ENCODE measurements around the gene VPS50. TPM values are rescaled to one million over a fixed set of nuclear protein-coding genes. Genes with fewer than 3 reads are reported as not detected.

Gene VPS50
- total RNA-seq, 4 donors from 2014 or later: 17.1 to 43.7 (median 26.9) TPM

- Histone ChIP-seq H3K4me3 (no peak overlapping the region), H3K27ac (no peak overlapping the region), H3K36me3 (peaks cover 0 to 21% (median 6%) of the 10 kb centered on the region in 4 donors), H3K27me3 (no peaks in the 10 kb centered on the region), H3K9me3 (no peaks in the 10 kb centered on the region), H3K4me1 (no peaks in the 10 kb centered on the region)
- in situ Hi-C loops (cut with MboI; ENCODE audit: low pct_ligation_motif_present in 1 of 4, low pct_unique_long_range_greater_than_20kb in 1 of 4, low sequenced_read_pairs in 3 of 4) (no loop called here), intact Hi-C loops (cut with DNase I; ENCODE audit: low total_unique reads) (no loop called here)
- TF ChIP-seq POLR2A (IDR thresholded peaks at IDR 0.05) (no peak), CTCF (IDR thresholded peaks at IDR 0.05) (no peak), EP300 (IDR thresholded peaks at IDR 0.05; ENCODE audit: low read depth) (no peak), POLR2AphosphoS5 (IDR thresholded peaks at IDR 0.05) (no peak)
- DNase-seq: no peak
- 96 to 100% methylated on average over 1 of the region's 1 CpG for WGBS, 2 donors (ENCODE audit: low coverage in 1 of 2)
These were observed 47.4 kb downstream of the VPS50 start for GRCh38 chr7:93279541-93279940.

- H3K9me3 ChIP-seq: no peaks in the 10 kb centered on the region
- 29 to 44% methylated on average over 1 of the region's 1 CpG for WGBS, 2 donors (ENCODE audit: low coverage in 1 of 2)
- intact Hi-C loops (cut with DNase I; ENCODE audit: low total_unique reads): no loop called here
- in situ Hi-C loops (cut with MboI; ENCODE audit: low pct_ligation_motif_present in 1 of 4, low pct_unique_long_range_greater_than_20kb in 1 of 4, low sequenced_read_pairs in 3 of 4): no loop called here
- no peak overlapping the region for H3K4me3 ChIP-seq
- H3K27me3 ChIP-seq: no peaks in the 10 kb centered on the region
- no peaks in the 10 kb centered on the region for H3K4me1 ChIP-seq
- no peaks in the 10 kb centered on the region for H3K36me3 ChIP-seq
- no peak for DNase-seq
- no peak overlapping the region for H3K27ac ChIP-seq
- no peak for TF ChIP-seq POLR2AphosphoS5 (IDR thresholded peaks at IDR 0.05)
- TF ChIP-seq CTCF (IDR thresholded peaks at IDR 0.05): no peak
- TF ChIP-seq POLR2A (IDR thresholded peaks at IDR 0.05): no peak
- TF ChIP-seq EP300 (IDR thresholded peaks at IDR 0.05; ENCODE audit: low read depth): no peak
These were observed 52.7 kb downstream of the VPS50 start for GRCh38 chr7:93284908-93285307.

GRCh38 chr7:93293229-93293628 is 61.1 kb downstream of the VPS50 start:
- in situ Hi-C loops (cut with MboI; ENCODE audit: low pct_ligation_motif_present in 1 of 4, low pct_unique_long_range_greater_than_20kb in 1 of 4, low sequenced_read_pairs in 3 of 4) (loop anchor here in 1 of 4 donors (10.0 kb wide), 1 partner anchor 58 kb away; the partner anchor contains the start of gene VPS50), intact Hi-C loops (cut with DNase I; ENCODE audit: low total_unique reads) (no loop called here)
- H3K36me3 ChIP-seq: peaks cover 0 to 12% (median 2%) of the 10 kb centered on the region in 4 donors
- H3K27me3 ChIP-seq: no peaks in the 10 kb centered on the region
- H3K27ac ChIP-seq: no peak overlapping the region
- TF ChIP-seq POLR2A (IDR thresholded peaks at IDR 0.05): no peak
- no peak for TF ChIP-seq CTCF (IDR thresholded peaks at IDR 0.05)
- TF ChIP-seq POLR2AphosphoS5 (IDR thresholded peaks at IDR 0.05): no peak
- no peak for TF ChIP-seq EP300 (IDR thresholded peaks at IDR 0.05; ENCODE audit: low read depth)
- 62 to 71% methylated on average over 2 of the region's 2 CpGs for WGBS, 2 donors (ENCODE audit: low coverage in 1 of 2)
- no peaks in the 10 kb centered on the region for H3K4me1 ChIP-seq
- H3K4me3 ChIP-seq: no peak overlapping the region
- DNase-seq: no peak
- H3K9me3 ChIP-seq: no peaks in the 10 kb centered on the region

- H3K27ac ChIP-seq: no peak overlapping the region
- WGBS, 2 donors (ENCODE audit: low coverage in 1 of 2): 92 to 100% methylated on average over 1 of the region's 1 CpG
- no peak for DNase-seq
- peaks cover 0 to 17% (median 0%) of the 10 kb centered on the region in 4 donors for H3K36me3 ChIP-seq
- H3K4me3 ChIP-seq: no peak overlapping the region
- TF ChIP-seq POLR2A (IDR thresholded peaks at IDR 0.05) (no peak), EP300 (IDR thresholded peaks at IDR 0.05; ENCODE audit: low read depth) (no peak), POLR2AphosphoS5 (IDR thresholded peaks at IDR 0.05) (no peak), CTCF (IDR thresholded peaks at IDR 0.05) (no peak)
- no peaks in the 10 kb centered on the region for H3K27me3 ChIP-seq
- intact Hi-C loops (cut with DNase I; ENCODE audit: low total_unique reads): no loop called here
- H3K4me1 ChIP-seq: no peaks in the 10 kb centered on the region
- no peaks in the 10 kb centered on the region for H3K9me3 ChIP-seq
- in situ Hi-C loops (cut with MboI; ENCODE audit: low pct_ligation_motif_present in 1 of 4, low pct_unique_long_range_greater_than_20kb in 1 of 4, low sequenced_read_pairs in 3 of 4): loop anchor here in 1 of 4 donors (10.0 kb wide), 1 partner anchor 63 kb away; the partner anchor contains the start of gene VPS50
These were observed 66.0 kb downstream of the VPS50 start for GRCh38 chr7:93298206-93298605.

Data from transverse colon (tissue), 4 donors.